AG20443 (cell line): ENCODE measurements around the gene SYCE3.
A peak's percentile ranks its signal among the peaks of the same experiment; 100 is the strongest.
"Not testable (repeated sequence)": the region's sequence is repeated elsewhere in the genome, so short reads cannot be mapped to it uniquely, and the experiment has no call there.

Experiments used
- DNase-seq: peaks from one replicate; pipeline ENCODE4 v3.0.0; 2012; ENCODE audit warnings: low spot score, mixed read lengths

Gene SYCE3

GRCh38 chr22:50562523-50563412 lies at the start of gene SYCE3:
SYCE3 (minus strand) TSS chr22:50562919; CDS start chr22:50556405, 6,514 bp downstream.
- DNase-seq = peak; percentile 96

GRCh38 chr22:50612168-50612527 lies 49.4 kb upstream of the SYCE3 start:
- no peak for DNase-seq

GRCh38 chr22:50611341-50612060 lies 48.8 kb upstream of the SYCE3 start:
- DNase-seq = no peak

- no peak for DNase-seq
Measured at GRCh38 chr22:50610581-50610980, 47.9 kb upstream of the SYCE3 start.

- DNase-seq = no peak
Measured at GRCh38 chr22:50610041-50610451, 47.3 kb upstream of the SYCE3 start.

GRCh38 chr22:50609599-50609998 lies 46.9 kb upstream of the SYCE3 start:
- no peak for DNase-seq

GRCh38 chr22:50608996-50609395 lies 46.3 kb upstream of the SYCE3 start:
- DNase-seq = no peak

- DNase-seq = not testable (repeated sequence)
Measured at GRCh38 chr22:50608058-50608840, 45.5 kb upstream of the SYCE3 start.

GRCh38 chr22:50607659-50608020 lies 44.9 kb upstream of the SYCE3 start:
- no peak for DNase-seq

GRCh38 chr22:50606946-50607658 lies 44.4 kb upstream of the SYCE3 start:
- no peak for DNase-seq

- peak; percentile 29 for DNase-seq
Measured at GRCh38 chr22:50606165-50606945, 43.6 kb upstream of the SYCE3 start.

GRCh38 chr22:50605613-50606074 lies 42.9 kb upstream of the SYCE3 start:
- DNase-seq = peak; percentile 11

GRCh38 chr22:50605002-50605612 lies 42.4 kb upstream of the SYCE3 start:
- DNase-seq = no peak

- DNase-seq = no peak
Measured at GRCh38 chr22:50604256-50605001, 41.7 kb upstream of the SYCE3 start.

- DNase-seq = peak; percentile 23
Measured at GRCh38 chr22:50603511-50604255, 41.0 kb upstream of the SYCE3 start.

- DNase-seq = no peak
Measured at GRCh38 chr22:50602338-50602700, 39.6 kb upstream of the SYCE3 start.

- DNase-seq = peak; percentile 9
Measured at GRCh38 chr22:50601669-50602337, 39.1 kb upstream of the SYCE3 start.

- peak; percentile 17 for DNase-seq
Measured at GRCh38 chr22:50600967-50601668, 38.4 kb upstream of the SYCE3 start.
